Tongue (tissue), 2 donors: ENCODE data around the gene PRDM16. TPM values are rescaled to one million over a fixed set of nuclear protein-coding genes. Genes with fewer than 3 reads are reported as not detected.

Experiments used
- DNase-seq: peaks from one replicate; pipeline ENCODE4 v3.0.0-alpha.2; 2015
- total RNA-seq: library from RNA; depleted of rRNA; stranded (reverse); fragments of >200 nt; gene quantifications from one replicate; pipeline ENCODE4 v1.2.3, GENCODE V29; 2014

PRDM16 gene
- 1.6 TPM for total RNA-seq

- peak; percentile 75 for DNase-seq
Observed at GRCh38 chr1:3068564-3069431, at the start of gene PRDM16. Gene PRDM16 (plus strand): TSS chr1:3069203. CDS start chr1:3069260, 57 bp downstream.

DNA sequence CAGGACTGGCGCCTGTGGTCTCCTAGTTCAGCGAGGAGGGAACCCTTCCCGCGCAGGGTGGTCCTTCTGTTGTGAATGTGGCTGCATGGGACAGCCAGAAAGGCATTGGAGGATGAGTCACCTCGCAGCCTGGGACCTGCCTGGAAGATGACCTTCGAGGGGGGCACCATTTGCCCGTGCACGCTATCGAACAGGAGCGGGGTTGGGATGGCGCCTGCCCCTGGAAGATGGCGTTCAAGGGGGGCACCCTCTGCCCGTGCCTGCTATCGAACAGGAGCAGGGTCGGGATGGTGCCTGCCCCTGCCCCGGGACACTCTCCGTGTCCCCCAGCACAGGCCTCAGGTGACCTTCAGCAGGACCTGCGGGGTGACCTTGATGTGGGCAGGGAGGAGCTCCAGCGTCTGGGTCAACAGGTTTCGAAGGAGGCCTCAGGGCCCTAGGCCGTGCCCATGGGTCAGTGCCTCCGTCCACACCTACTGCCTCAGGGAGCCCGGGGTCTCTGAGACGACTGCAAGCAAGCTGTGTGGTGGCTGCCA lies 49.4 kb upstream of the PRDM16 start:
- no peak for DNase-seq

- DNase-seq: no peak
Observed at GRCh38 chr1:3020263-3020909, 48.6 kb upstream of the PRDM16 start.

GRCh38 chr1:3021233-3021671 lies 47.8 kb upstream of the PRDM16 start, which contains the start of gene ACTRT2:
Gene ACTRT2 (plus strand): TSS chr1:3021467. CDS start chr1:3021687, 220 bp downstream.
- DNase-seq: no peak

- DNase-seq: no peak
Observed at GRCh38 chr1:3021801-3022401, 47.1 kb upstream of the PRDM16 start.

- DNase-seq: no peak
Observed at GRCh38 chr1:3022511-3022973, 46.5 kb upstream of the PRDM16 start.

DNA sequence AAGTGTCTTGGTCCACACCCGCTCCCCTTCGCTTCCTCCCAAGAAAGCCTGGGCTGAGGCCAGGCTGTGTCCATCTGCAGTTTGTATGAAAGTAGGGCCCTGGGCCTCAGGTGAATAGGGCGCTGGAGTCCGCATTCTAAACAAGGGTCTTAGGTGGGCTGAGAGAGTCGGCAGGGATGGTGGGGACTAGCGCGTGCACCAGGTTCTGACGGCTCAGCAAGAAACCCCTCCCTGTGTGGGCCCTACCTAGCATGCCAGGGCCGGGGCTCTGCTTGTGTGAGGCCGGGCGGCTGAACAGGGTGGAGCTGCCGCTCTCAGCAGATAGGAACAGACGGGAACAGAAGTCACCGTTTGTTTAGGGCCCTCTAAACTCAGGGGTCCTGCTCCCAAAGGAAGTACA lies 46.0 kb upstream of the PRDM16 start:
- no peak for DNase-seq

- DNase-seq: no peak
Observed at GRCh38 chr1:3024019-3024418, 45.0 kb upstream of the PRDM16 start.

- DNase-seq: no peak
Observed at GRCh38 chr1:3024588-3024987, 44.4 kb upstream of the PRDM16 start.

GRCh38 chr1:3026124-3026523 lies 42.9 kb upstream of the PRDM16 start:
- no peak for DNase-seq

DNA sequence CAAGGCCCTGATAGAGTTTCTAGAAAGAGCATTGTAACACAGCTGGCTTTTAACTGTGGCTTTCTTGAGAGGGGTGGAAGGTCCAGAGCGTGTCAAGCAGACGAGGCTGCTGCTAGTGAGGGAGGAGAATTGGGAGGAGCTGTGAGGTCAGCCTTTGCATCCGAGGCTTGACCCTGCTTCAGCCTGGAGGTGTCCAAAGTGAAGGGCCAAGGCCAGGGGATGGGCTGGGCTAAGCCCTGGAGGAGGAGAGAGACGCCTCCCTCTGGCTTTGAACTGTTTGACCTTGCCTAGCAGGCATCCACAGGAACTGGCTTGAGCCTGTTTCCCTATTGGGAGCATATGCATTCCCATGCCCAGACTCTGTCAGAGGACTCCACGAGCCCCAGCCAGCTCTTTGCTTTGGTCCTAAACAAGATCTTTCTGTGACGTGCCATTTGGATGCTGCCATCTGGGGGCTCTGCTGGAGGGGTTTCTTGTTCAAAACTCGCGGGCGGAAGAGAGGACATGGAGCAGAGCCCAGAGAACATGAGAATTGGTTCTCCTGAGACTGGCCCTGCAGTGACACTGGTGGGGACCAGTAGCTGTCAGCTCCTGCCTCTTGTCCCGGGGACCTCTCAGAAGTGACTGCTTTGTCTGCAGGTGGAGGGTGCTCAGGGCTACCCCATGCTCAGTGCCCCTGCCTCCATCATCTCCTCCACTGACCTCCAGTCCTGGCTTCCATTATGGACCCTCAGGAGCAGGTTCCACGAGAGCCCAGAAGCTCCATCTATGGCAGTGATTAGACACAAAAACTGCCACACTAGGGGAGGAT lies 42.2 kb upstream of the PRDM16 start:
- DNase-seq: no peak

GRCh38 chr1:3027611-3028371 lies 41.2 kb upstream of the PRDM16 start:
- DNase-seq: no peak

- DNase-seq: peak; percentile 36
Observed at GRCh38 chr1:3028531-3029282, 40.3 kb upstream of the PRDM16 start.

- no peak for DNase-seq
Observed at GRCh38 chr1:3029481-3029961, 39.5 kb upstream of the PRDM16 start.

DNA sequence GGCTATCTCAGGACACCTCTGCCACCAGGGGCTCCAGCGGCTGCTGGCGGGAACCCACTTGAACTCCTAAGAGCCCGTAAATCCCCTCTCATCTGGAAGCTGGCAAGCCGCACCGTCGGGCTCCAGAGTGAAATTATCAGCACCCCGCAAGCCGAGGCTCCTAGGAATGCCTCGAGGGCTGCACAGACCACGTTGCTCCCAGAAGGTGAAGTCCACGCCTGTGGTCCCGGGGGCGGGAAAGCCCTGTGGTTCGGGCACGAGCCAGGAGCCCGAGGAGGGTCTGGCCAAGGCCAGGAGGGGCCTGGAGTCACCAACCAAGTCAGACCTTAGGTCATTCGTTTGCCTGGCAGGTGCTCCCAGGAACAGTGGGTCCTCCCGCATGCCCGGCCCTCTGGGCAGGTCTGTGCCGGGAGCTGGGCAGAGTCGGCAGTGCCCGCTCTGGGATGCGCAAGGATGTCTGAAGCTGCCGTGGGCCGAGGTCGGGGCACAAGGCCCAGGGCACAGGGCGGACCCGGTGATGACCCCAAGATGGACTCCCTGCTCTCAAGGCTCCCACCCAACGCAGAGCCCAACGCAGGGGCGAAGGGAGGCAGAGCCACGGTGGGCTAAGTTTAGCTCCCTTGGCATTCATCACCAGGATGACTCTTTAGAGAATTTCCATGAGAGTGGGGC lies 38.9 kb upstream of the PRDM16 start:
- DNase-seq: no peak

DNA sequence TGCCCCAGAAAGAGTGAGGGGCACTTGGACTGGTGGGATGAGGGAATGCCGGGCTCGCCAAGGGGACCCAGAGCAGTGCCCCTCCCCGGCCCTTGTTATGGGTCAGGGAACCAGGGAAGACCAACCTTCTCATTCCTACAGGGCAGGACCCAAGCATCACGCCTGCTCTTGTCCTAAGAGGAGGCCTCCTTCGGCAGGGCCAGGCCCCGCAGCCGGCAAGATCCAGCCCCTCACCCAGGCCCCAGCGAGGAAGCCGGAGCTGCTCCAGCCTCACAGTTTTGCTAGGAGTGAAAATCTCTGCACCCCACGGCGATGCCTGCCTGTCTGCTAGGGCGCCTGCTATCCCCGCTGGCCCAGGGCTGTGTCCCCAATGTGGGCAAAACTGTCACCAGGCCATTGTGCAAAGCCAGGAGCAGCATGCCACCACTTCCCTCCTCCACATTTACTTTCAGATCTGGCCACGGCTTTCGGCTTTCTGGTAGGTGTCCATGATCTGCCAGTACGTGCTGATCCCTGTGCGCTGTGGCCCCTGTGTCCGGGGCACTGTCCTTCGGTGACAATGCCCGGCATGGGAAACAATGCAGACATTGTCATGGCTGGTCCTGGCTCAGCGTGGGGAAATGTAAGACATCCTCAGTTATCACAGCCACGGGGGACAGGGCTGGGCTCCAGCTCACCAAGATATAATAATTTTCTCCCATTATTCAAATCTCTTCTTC lies 38.2 kb upstream of the PRDM16 start:
- no peak for DNase-seq

DNA sequence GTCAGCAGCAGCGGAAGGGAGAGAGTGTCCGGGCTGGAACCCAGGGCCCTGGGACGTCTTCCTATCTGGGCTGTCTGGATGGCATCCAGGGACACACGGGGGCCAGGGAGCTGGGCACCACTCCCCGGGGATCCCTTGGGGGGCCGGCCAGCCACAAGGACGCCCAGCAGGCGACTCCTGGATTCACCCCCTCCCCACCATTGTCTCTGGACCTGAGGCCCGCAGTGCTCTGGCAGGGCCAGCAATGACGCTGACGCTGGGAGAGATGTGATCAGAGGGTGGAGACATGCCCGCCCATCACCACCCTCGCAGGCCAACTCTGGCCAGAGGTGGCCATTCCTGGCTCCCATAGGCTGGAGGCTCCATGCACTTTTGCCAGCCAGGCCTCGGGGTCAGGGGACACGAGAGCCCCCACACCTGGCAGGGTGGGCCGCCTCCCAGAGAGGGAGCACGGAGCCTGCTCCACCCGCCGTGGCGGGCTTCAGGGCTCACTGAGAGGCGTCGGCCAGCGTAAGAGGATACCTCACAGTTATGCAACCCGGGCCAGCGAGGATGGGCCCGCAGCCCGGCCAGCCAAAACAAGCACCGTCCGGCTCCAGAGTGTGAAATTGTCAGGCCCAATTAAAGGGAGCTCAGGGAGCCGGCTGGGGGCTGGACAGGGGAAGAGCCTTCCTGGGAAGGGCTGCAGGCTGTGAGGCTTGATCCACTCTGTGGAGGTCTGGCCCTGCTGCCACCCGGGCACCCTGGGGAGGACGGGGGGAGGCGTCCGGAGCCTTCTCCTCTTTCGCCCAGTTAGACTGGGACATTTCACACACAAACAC lies 37.4 kb upstream of the PRDM16 start:
- DNase-seq: peak; percentile 72
